BLaER1 treated with 17β-estradiol and CSF1 and Interleukin-3, amounts not matched to agents 10 nM and 100 nM (cell line): ENCODE results near the gene NTM.
"Not testable (repeated sequence)": the region's sequence is repeated elsewhere in the genome, so short reads cannot be mapped to it uniquely, and the experiment has no call there.

Experiments used
- H3K27ac ChIP-seq, 11 experiments: shearing (Covaris generic); formaldehyde crosslinking; 2 replicates each; pipeline ENCODE4 v1.8.1; 2022
- H3K27me3 ChIP-seq, 11 experiments: shearing (Covaris generic); formaldehyde crosslinking; 2 replicates each; pipeline ENCODE4 v1.8.1; 2022
- H3K36me3 ChIP-seq, 11 experiments: shearing (Covaris generic); formaldehyde crosslinking; 2 replicates each; pipeline ENCODE4 v1.8.1; 2022
- H3K4me1 ChIP-seq, 10 experiments: shearing (Covaris generic); formaldehyde crosslinking; 2 replicates each; pipeline ENCODE4 v1.8.1; 2022
- H3K4me2 ChIP-seq, 11 experiments: shearing (Covaris generic); formaldehyde crosslinking; 2 replicates each; pipeline ENCODE4 v1.8.1; 2022
- H3K4me3 ChIP-seq, 10 experiments: shearing (Covaris generic); formaldehyde crosslinking; 2 replicates each; pipeline ENCODE4 v1.8.1; 2022
- H3K9ac ChIP-seq, 11 experiments: shearing (Covaris generic); formaldehyde crosslinking; 2 replicates each; pipeline ENCODE4 v1.8.1; 2022
- H3K9me3 ChIP-seq, 11 experiments: shearing (Covaris generic); formaldehyde crosslinking; replicated peaks in 1 of 11; 2 replicates each; pipeline ENCODE4 v1.8.1; 2022
- H4K20me1 ChIP-seq, 11 experiments: shearing (Covaris generic); formaldehyde crosslinking; 2 replicates each; pipeline ENCODE4 v1.8.1; 2022
- Cebpa-rat ChIP-seq, 11 experiments: shearing (Covaris generic); IDR thresholded peaks; 2 replicates each; pipeline ENCODE4 v1.8.1; 2022

The NTM gene

GRCh38 chr11:132310390-132311375 is 940.3 kb downstream of the NTM start:
- TF ChIP-seq Cebpa-rat (IDR thresholded peaks at IDR 0.05), result no peak
- Histone ChIP-seq H3K27me3 (no peaks in the 10 kb centered on the region), H3K9me3 (no peaks in the 10 kb centered on the region), H4K20me1 (no peaks in the 10 kb centered on the region), H3K36me3 (no peaks in the 10 kb centered on the region), H3K4me1 (no peaks in the 10 kb centered on the region), H3K4me2 (no peak overlapping the region), H3K9ac (no peak overlapping the region), H3K4me3 (no peak overlapping the region), H3K27ac (no peak overlapping the region)

- H3K27ac ChIP-seq, result no peak overlapping the region
- H3K4me2 ChIP-seq, result no peak overlapping the region
- H3K27me3 ChIP-seq, result no peaks in the 10 kb centered on the region
- no peaks in the 10 kb centered on the region for H3K36me3 ChIP-seq
- H3K9me3 ChIP-seq, result no peaks in the 10 kb centered on the region
- H3K4me1 ChIP-seq, result no peaks in the 10 kb centered on the region
- no peaks in the 10 kb centered on the region for H4K20me1 ChIP-seq
- no peak for TF ChIP-seq Cebpa-rat (IDR thresholded peaks at IDR 0.05)
- no peak overlapping the region for H3K9ac ChIP-seq
- no peak overlapping the region for H3K4me3 ChIP-seq
These were observed 941.3 kb downstream of the NTM start for GRCh38 chr11:132311703-132312102.

GRCh38 chr11:132312161-132312560 is 941.7 kb downstream of the NTM start:
- TF ChIP-seq Cebpa-rat (IDR thresholded peaks at IDR 0.05), result no peak
- H3K4me2 ChIP-seq, result no peak overlapping the region
- H3K4me3 ChIP-seq, result no peak overlapping the region
- no peaks in the 10 kb centered on the region for H3K36me3 ChIP-seq
- no peaks in the 10 kb centered on the region for H3K9me3 ChIP-seq
- H3K4me1 ChIP-seq, result no peaks in the 10 kb centered on the region
- no peaks in the 10 kb centered on the region for H4K20me1 ChIP-seq
- H3K27me3 ChIP-seq, result no peaks in the 10 kb centered on the region
- no peak overlapping the region for H3K9ac ChIP-seq
- H3K27ac ChIP-seq, result no peak overlapping the region

GRCh38 chr11:132312701-132313111 is 942.3 kb downstream of the NTM start:
- H3K27me3 ChIP-seq, result no peaks in the 10 kb centered on the region
- H3K4me1 ChIP-seq, result no peaks in the 10 kb centered on the region
- no peak for TF ChIP-seq Cebpa-rat (IDR thresholded peaks at IDR 0.05)
- H3K4me2 ChIP-seq, result no peak overlapping the region
- H4K20me1 ChIP-seq, result no peaks in the 10 kb centered on the region
- H3K9me3 ChIP-seq, result no peaks in the 10 kb centered on the region
- H3K9ac ChIP-seq, result no peak overlapping the region
- no peak overlapping the region for H3K27ac ChIP-seq
- no peaks in the 10 kb centered on the region for H3K36me3 ChIP-seq
- H3K4me3 ChIP-seq, result no peak overlapping the region

- Histone ChIP-seq H4K20me1 (no peaks in the 10 kb centered on the region), H3K9ac (no peak overlapping the region), H3K9me3 (no peaks in the 10 kb centered on the region), H3K27me3 (no peaks in the 10 kb centered on the region), H3K4me2 (no peak overlapping the region), H3K27ac (no peak overlapping the region), H3K4me3 (no peak overlapping the region), H3K4me1 (peaks cover 0 to 9% (median 0%) of the 10 kb centered on the region in 10 experiments; a peak in 2 of 20 replicates), H3K36me3 (no peaks in the 10 kb centered on the region)
- TF ChIP-seq Cebpa-rat (IDR thresholded peaks at IDR 0.05), result no peak
These were observed 944.6 kb downstream of the NTM start for GRCh38 chr11:132314911-132315455.

- H3K4me1 ChIP-seq, result peaks cover 0 to 9% (median 0%) of the 10 kb centered on the region in 10 experiments; a peak in 2 of 20 replicates
- H3K27ac ChIP-seq, result no peak overlapping the region
- no peaks in the 10 kb centered on the region for H4K20me1 ChIP-seq
- no peaks in the 10 kb centered on the region for H3K9me3 ChIP-seq
- no peaks in the 10 kb centered on the region for H3K27me3 ChIP-seq
- no peak overlapping the region for H3K9ac ChIP-seq
- no peaks in the 10 kb centered on the region for H3K36me3 ChIP-seq
- no peak overlapping the region for H3K4me2 ChIP-seq
- no peak for TF ChIP-seq Cebpa-rat (IDR thresholded peaks at IDR 0.05)
- no peak overlapping the region for H3K4me3 ChIP-seq
These were observed 945.3 kb downstream of the NTM start for GRCh38 chr11:132315696-132316095.

- H3K36me3 ChIP-seq, result no peaks in the 10 kb centered on the region
- no peaks in the 10 kb centered on the region for H3K9me3 ChIP-seq
- no peaks in the 10 kb centered on the region for H4K20me1 ChIP-seq
- peak overlapping the region in 2 of 11 experiments; percentile 0 to 13; a peak in 2 of 22 replicates for H3K4me2 ChIP-seq
- no peak overlapping the region for H3K9ac ChIP-seq
- H3K4me1 ChIP-seq, result peaks cover 0 to 9% (median 0%) of the 10 kb centered on the region in 10 experiments; a peak in 2 of 20 replicates
- H3K27me3 ChIP-seq, result no peaks in the 10 kb centered on the region
- no peak overlapping the region for H3K27ac ChIP-seq
- TF ChIP-seq Cebpa-rat (IDR thresholded peaks at IDR 0.05), result no peak
- H3K4me3 ChIP-seq, result no peak overlapping the region
These were observed 948.2 kb downstream of the NTM start for GRCh38 chr11:132318421-132319157.

GRCh38 chr11:132319419-132319818 is 949.0 kb downstream of the NTM start:
- not testable (repeated sequence) for H4K20me1 ChIP-seq, H3K27me3 ChIP-seq, H3K4me3 ChIP-seq, H3K9ac ChIP-seq, H3K36me3 ChIP-seq, H3K4me1 ChIP-seq, H3K27ac ChIP-seq, H3K4me2 ChIP-seq, H3K9me3 ChIP-seq

- Histone ChIP-seq H3K9me3 (no peaks in the 10 kb centered on the region), H3K27ac (no peak overlapping the region), H3K27me3 (no peaks in the 10 kb centered on the region), H3K4me2 (peak overlapping the region in 1 of 11 experiments; percentile 18; a peak in 1 of 22 replicates), H3K4me3 (no peak overlapping the region), H3K36me3 (no peaks in the 10 kb centered on the region), H3K9ac (no peak overlapping the region), H3K4me1 (peaks cover 0 to 6% (median 0%) of the 10 kb centered on the region in 10 experiments; a peak in 3 of 20 replicates), H4K20me1 (no peaks in the 10 kb centered on the region)
- TF ChIP-seq Cebpa-rat (IDR thresholded peaks at IDR 0.05), result no peak
These were observed 960.1 kb downstream of the NTM start for GRCh38 chr11:132330515-132330914.
